Neural progenitor cell (in vitro differentiated cells): ENCODE results near the gene FCAMR. TPM values are rescaled to one million over a fixed set of nuclear protein-coding genes. Genes with fewer than 3 reads are reported as not detected.

Experiments used
- DNase-seq: peaks from one replicate; pipeline ENCODE4 v3.0.0-alpha.2; 2016; ENCODE audit warnings: low spot score
- H2AFZ ChIP-seq: fragments of 200-600 bp; sonication (generic); replicated peaks from 2 replicates; pipeline ENCODE4 v1.6.1; 2016; ENCODE audit warnings: antibody characterized with exemption
- H3F3A ChIP-seq: fragments of 200-600 bp; sonication (generic); 2 replicates; pipeline ENCODE4 v1.6.1; 2016; ENCODE audit warnings: antibody characterized with exemption, low read depth
- H3K27ac ChIP-seq: fragments of 200-600 bp; sonication (generic); 2 replicates; pipeline ENCODE4 v1.5.1; 2016; ENCODE audit warnings: mild to moderate bottlenecking
- H3K27me3 ChIP-seq: fragments of 200-600 bp; sonication (generic); 2 replicates; pipeline ENCODE4 v1.6.1; 2016; ENCODE audit warnings: mild to moderate bottlenecking, moderate library complexity
- H3K36me3 ChIP-seq: fragments of 200-600 bp; sonication (generic); 2 replicates; pipeline ENCODE4 v1.5.1; 2016
- H3K4me1 ChIP-seq: fragments of 200-600 bp; sonication (generic); 2 replicates; pipeline ENCODE4 v1.6.1; 2016; ENCODE audit warnings: mixed run types
- H3K4me2 ChIP-seq: fragments of 200-600 bp; sonication (generic); 2 replicates; pipeline ENCODE4 v1.6.1; 2016
- H3K4me3 ChIP-seq: fragments of 200-600 bp; sonication (generic); 2 replicates; pipeline ENCODE4 v1.5.1; 2016
- H3K79me2 ChIP-seq: fragments of 200-600 bp; sonication (generic); 2 replicates; pipeline ENCODE4 v1.6.1; 2016; ENCODE audit warnings: low read depth
- H3K9ac ChIP-seq: fragments of 200-600 bp; sonication (generic); 2 replicates; pipeline ENCODE4 v1.6.1; 2016
- H3K9me3 ChIP-seq: fragments of 200-600 bp; sonication (generic); 2 replicates; pipeline ENCODE4 v1.5.1; 2016; ENCODE audit warnings: low read depth
- H4K20me1 ChIP-seq: fragments of 200-600 bp; sonication (generic); 2 replicates; pipeline ENCODE4 v1.6.1; 2016; ENCODE audit warnings: low read depth
- H3K27ac Mint-ChIP-seq: 3 replicates; pipeline ENCODE4 v1.8.0; 2021; ENCODE audit warnings: mixed read lengths
- H3K27me3 Mint-ChIP-seq: 2 replicates; pipeline ENCODE4 v1.8.0; 2022; ENCODE audit warnings: low read depth, mild to moderate bottlenecking, inconsistent platforms, moderate library complexity, mixed read lengths; ENCODE audit not compliant: insufficient read depth
- H3K36me3 Mint-ChIP-seq: 3 replicates; pipeline ENCODE4 v1.8.0; 2021; ENCODE audit warnings: mixed read lengths
- H3K4me1 Mint-ChIP-seq: 3 replicates; pipeline ENCODE4 v1.8.0; 2021; ENCODE audit warnings: mixed read lengths
- H3K4me3 Mint-ChIP-seq: 3 replicates; pipeline ENCODE4 v1.8.0; 2021; ENCODE audit warnings: mild to moderate bottlenecking, moderate library complexity, mixed read lengths
- H3K9me3 Mint-ChIP-seq: 3 replicates; pipeline ENCODE4 v1.8.0; 2020; ENCODE audit warnings: mixed read lengths
- EZH2 ChIP-seq: fragments of 200-600 bp; sonication (generic); IDR thresholded peaks from 2 replicates; pipeline ENCODE4 v1.6.1; 2017; ENCODE audit warnings: antibody characterized with exemption, mild to moderate bottlenecking, moderate library complexity
- EZH2phosphoT487 ChIP-seq: fragments of 200-600 bp; sonication (generic); IDR thresholded peaks from 2 replicates; pipeline ENCODE4 v1.6.1; 2017; ENCODE audit warnings: antibody characterized with exemption
- total RNA-seq: library from RNA; depleted of rRNA; stranded (reverse); fragments of >200 nt; gene quantifications from 2 replicates; pipeline ENCODE4 v1.2.3, GENCODE V29; 2015; ENCODE audit warnings: low replicate concordance
- TF ChIP-seq, protein P1 (sequence below): fragments of 200-600 bp; sonication (generic); IDR thresholded peaks from 2 replicates; pipeline ENCODE4 v1.5.1; 2017; ENCODE audit warnings: antibody characterized with exemption, mild to moderate bottlenecking

FCAMR gene
- total RNA-seq, 1 donor from 2014 or later = not detected

DNA sequence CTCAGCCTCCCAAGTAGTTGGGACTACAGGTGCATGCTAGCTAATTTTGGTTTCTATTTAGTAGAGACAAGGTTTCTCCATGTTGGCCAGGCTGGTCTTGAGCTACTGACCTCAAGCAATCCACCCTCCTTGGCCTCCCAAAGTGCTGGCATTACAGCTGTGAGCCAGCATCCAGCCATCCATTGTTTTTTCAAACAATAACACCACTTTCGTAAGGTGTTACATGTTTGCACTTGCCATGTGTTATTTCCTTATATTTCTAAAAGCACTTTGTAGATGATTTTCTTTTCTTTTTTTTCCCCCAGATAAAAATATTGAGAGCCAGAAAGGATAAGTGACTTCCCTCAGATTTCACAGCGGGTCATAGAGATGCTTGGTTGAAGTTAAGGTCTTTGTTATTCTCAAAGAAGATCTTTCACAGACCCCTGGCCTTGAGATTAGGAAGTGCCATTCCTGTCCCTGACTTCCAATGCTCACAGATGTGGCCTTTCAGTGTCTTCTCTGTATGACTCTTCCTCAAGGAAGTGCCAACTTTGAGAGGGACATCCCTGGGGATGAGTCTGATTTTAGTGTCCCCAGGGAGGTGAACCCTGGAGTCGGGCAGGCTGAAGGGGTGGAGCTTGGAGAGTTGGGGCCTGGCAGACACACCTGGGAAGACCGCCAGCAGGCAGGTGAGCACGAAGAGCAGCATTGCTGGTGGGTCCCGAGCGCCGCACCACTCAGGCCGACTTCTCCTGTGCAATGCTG, 30.2 kb downstream of the FCAMR start:
- Mint-ChIP-seq H3K4me1 (no peaks in the 10 kb centered on the region), H3K27ac (no peak overlapping the region), H3K9me3 (no peaks in the 10 kb centered on the region), H3K36me3 (no peaks in the 10 kb centered on the region), H3K27me3 (peaks cover 3% of the 10 kb centered on the region), H3K4me3 (no peak overlapping the region)
- TF ChIP-seq EZH2phosphoT487 (no peak), EZH2 (no peak)
- TF ChIP-seq, protein P1, sequence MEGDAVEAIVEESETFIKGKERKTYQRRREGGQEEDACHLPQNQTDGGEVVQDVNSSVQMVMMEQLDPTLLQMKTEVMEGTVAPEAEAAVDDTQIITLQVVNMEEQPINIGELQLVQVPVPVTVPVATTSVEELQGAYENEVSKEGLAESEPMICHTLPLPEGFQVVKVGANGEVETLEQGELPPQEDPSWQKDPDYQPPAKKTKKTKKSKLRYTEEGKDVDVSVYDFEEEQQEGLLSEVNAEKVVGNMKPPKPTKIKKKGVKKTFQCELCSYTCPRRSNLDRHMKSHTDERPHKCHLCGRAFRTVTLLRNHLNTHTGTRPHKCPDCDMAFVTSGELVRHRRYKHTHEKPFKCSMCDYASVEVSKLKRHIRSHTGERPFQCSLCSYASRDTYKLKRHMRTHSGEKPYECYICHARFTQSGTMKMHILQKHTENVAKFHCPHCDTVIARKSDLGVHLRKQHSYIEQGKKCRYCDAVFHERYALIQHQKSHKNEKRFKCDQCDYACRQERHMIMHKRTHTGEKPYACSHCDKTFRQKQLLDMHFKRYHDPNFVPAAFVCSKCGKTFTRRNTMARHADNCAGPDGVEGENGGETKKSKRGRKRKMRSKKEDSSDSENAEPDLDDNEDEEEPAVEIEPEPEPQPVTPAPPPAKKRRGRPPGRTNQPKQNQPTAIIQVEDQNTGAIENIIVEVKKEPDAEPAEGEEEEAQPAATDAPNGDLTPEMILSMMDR = no peak
- Histone ChIP-seq H3K36me3 (no peaks in the 10 kb centered on the region), H2AFZ (no peak overlapping the region), H3F3A (no peaks in the 10 kb centered on the region), H3K9ac (no peak overlapping the region), H3K4me3 (no peak overlapping the region), H3K4me1 (no peaks in the 10 kb centered on the region), H3K4me2 (no peak overlapping the region), H3K27me3 (no peaks in the 10 kb centered on the region), H3K9me3 (no peaks in the 10 kb centered on the region), H3K27ac (no peak overlapping the region), H4K20me1 (no peaks in the 10 kb centered on the region), H3K79me2 (no peaks in the 10 kb centered on the region)
- DNase-seq = no peak

DNA sequence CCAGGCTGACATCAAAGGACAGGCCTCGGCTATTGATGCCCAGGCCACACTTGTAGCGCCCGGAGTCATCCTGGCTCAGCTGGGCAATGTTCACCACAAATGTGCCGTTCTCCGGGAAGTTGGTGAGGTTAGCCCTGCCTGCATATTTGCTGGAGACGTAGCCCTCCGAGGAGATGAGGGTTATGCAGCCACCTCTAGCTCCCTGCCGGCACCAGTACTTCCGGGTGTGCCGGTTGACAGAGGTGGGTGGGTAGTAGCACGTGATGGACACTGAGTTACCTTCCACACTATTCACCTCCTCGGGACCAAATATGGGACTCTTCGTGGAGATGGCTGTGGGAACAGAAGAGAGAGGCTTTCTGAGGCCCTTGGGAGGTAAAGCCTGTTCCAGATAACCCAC, 31.1 kb downstream of the FCAMR start:
- H3K27me3 Mint-ChIP-seq = peaks cover 3% of the 10 kb centered on the region
- Histone ChIP-seq H3K9ac (no peak overlapping the region), H3K9me3 (no peaks in the 10 kb centered on the region), H3K36me3 (no peaks in the 10 kb centered on the region), H3F3A (no peaks in the 10 kb centered on the region), H4K20me1 (no peaks in the 10 kb centered on the region), H3K27me3 (no peaks in the 10 kb centered on the region), H3K4me1 (no peaks in the 10 kb centered on the region), H3K79me2 (no peaks in the 10 kb centered on the region), H3K4me3 (no peak overlapping the region), H2AFZ (no peak overlapping the region), H3K4me2 (no peak overlapping the region), H3K27ac (no peak overlapping the region)
- H3K4me1 Mint-ChIP-seq = no peaks in the 10 kb centered on the region
- H3K4me3 Mint-ChIP-seq = no peak overlapping the region
- no peak for TF ChIP-seq EZH2
- TF ChIP-seq, protein P1 = no peak
- TF ChIP-seq EZH2phosphoT487 = no peak
- DNase-seq = no peak
- H3K36me3 Mint-ChIP-seq = no peaks in the 10 kb centered on the region
- H3K9me3 Mint-ChIP-seq = no peaks in the 10 kb centered on the region
- H3K27ac Mint-ChIP-seq = no peak overlapping the region

DNA sequence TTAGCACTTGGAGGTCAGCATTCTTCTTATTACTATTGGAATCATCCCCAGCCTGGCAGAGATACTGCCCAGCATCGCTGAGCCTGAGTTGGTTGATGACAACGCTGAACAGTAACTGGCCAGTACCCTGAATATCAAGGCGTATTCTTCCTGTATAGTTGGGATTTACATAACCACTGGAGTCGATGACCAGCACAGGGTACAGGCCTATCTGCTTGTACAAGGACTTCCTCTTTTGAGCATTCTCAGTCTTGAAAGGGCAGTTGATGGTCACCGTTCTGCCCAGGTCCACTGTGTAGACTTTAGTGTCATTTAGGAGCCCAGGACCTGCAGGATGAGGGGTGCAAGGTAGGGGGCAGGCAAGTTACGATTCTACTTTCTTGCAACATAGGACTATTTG, 32.8 kb downstream of the FCAMR start:
- Histone ChIP-seq H3K9me3 (no peaks in the 10 kb centered on the region), H3K4me3 (no peak overlapping the region), H3K4me1 (no peaks in the 10 kb centered on the region), H3K79me2 (no peaks in the 10 kb centered on the region), H3K36me3 (no peaks in the 10 kb centered on the region), H3K27ac (no peak overlapping the region), H3K9ac (no peak overlapping the region), H3F3A (no peaks in the 10 kb centered on the region), H2AFZ (no peak overlapping the region), H4K20me1 (no peaks in the 10 kb centered on the region), H3K4me2 (no peak overlapping the region), H3K27me3 (no peaks in the 10 kb centered on the region)
- no peaks in the 10 kb centered on the region for H3K36me3 Mint-ChIP-seq
- TF ChIP-seq, protein P1 = no peak
- TF ChIP-seq EZH2 = no peak
- TF ChIP-seq EZH2phosphoT487 = no peak
- H3K27ac Mint-ChIP-seq = no peak overlapping the region
- no peaks in the 10 kb centered on the region for H3K9me3 Mint-ChIP-seq
- H3K4me1 Mint-ChIP-seq = no peaks in the 10 kb centered on the region
- peaks cover 3% of the 10 kb centered on the region for H3K27me3 Mint-ChIP-seq
- H3K4me3 Mint-ChIP-seq = no peak overlapping the region
- DNase-seq = no peak
